ENCODE data around the gene GNLY.

DNA sequence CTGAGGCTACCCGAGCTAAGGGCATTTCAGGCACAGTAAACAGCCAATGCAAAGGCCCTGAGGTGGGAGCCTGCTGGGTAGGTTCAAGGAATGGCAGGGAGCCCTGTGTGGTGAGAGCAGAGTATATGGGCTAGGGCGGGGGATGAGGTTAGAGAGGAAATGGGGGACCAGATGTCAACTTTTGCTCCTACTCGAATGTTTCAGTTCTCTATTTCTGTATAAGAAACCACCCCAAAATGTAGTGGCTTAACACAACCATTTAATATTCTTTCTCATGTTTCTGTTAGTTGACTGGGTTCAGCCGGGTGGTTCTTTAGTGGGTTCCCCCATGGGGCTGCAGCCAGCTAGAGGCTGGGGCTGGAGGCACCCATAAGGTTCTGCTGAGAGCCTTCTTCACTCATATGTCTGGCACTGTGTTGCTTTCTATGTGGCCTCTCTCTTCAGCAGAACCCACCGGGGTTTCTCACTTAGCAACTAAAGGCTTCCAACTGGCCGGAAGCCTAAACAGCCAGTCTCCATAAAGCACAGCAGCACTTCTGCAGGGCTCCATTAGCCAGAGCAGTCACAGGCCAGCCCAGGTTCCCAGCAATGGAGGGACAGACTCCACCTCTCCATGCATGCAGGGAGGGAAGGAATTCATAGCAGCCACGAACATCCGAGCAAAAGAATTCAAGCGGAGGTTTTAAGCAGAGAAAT, 54.0 kb downstream of the GNLY start:
- TF ChIP-seq, protein P1, sequence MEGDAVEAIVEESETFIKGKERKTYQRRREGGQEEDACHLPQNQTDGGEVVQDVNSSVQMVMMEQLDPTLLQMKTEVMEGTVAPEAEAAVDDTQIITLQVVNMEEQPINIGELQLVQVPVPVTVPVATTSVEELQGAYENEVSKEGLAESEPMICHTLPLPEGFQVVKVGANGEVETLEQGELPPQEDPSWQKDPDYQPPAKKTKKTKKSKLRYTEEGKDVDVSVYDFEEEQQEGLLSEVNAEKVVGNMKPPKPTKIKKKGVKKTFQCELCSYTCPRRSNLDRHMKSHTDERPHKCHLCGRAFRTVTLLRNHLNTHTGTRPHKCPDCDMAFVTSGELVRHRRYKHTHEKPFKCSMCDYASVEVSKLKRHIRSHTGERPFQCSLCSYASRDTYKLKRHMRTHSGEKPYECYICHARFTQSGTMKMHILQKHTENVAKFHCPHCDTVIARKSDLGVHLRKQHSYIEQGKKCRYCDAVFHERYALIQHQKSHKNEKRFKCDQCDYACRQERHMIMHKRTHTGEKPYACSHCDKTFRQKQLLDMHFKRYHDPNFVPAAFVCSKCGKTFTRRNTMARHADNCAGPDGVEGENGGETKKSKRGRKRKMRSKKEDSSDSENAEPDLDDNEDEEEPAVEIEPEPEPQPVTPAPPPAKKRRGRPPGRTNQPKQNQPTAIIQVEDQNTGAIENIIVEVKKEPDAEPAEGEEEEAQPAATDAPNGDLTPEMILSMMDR (conservative IDR thresholded peaks at IDR 0.05 in 1 of 2, IDR thresholded peaks at IDR 0.05 in 1 of 2; ENCODE audit: extremely low read depth in 1 of 2, insufficient read depth in 1 of 2, low read depth in 1 of 2, low read length in 2 of 2), result no peak
- no peak for TF ChIP-seq EZH2 (IDR thresholded peaks at IDR 0.05; ENCODE audit: borderline replicate concordance, low read length)
